ENCODE data around the gene TBC1D1.

- TF ChIP-seq, protein P1, sequence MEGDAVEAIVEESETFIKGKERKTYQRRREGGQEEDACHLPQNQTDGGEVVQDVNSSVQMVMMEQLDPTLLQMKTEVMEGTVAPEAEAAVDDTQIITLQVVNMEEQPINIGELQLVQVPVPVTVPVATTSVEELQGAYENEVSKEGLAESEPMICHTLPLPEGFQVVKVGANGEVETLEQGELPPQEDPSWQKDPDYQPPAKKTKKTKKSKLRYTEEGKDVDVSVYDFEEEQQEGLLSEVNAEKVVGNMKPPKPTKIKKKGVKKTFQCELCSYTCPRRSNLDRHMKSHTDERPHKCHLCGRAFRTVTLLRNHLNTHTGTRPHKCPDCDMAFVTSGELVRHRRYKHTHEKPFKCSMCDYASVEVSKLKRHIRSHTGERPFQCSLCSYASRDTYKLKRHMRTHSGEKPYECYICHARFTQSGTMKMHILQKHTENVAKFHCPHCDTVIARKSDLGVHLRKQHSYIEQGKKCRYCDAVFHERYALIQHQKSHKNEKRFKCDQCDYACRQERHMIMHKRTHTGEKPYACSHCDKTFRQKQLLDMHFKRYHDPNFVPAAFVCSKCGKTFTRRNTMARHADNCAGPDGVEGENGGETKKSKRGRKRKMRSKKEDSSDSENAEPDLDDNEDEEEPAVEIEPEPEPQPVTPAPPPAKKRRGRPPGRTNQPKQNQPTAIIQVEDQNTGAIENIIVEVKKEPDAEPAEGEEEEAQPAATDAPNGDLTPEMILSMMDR (IDR thresholded peaks at IDR 0.05; ENCODE audit: low read length) = no peak
- TF ChIP-seq EZH2 (IDR thresholded peaks at IDR 0.05; ENCODE audit: borderline replicate concordance, low read length) = no peak
Measured at GRCh38 chr4:37956941-37957340, 66.1 kb downstream of the TBC1D1 start.
